Kidney (tissue), 14 donors: ENCODE results near the gene WDR41. TPM values are rescaled to one million over a fixed set of nuclear protein-coding genes. Genes with fewer than 3 reads are reported as not detected.

Experiments used
- DNase-seq, 5 donors: peaks; one replicate each; pipeline ENCODE4 v3.0.0-alpha.2; 2013 to 2020
- FAIRE-seq: peaks from 2 replicates; lab custom pipeline; 2012; peaks lifted over from hg19 to GRCh38; lab: Jason Lieb, UNC
- H3K27ac ChIP-seq, 2 donors: one replicate each; pipeline ENCODE4 v1.7.0; 2013; ENCODE audit warnings: low read depth in 2 of 2, low read length in 2 of 2, inconsistent platforms in 1 of 2
- H3K27me3 ChIP-seq: one replicate; pipeline ENCODE4 v1.7.1; 2013; ENCODE audit warnings: low read length, inconsistent platforms; ENCODE audit not compliant: control insufficient read depth, insufficient read depth
- H3K36me3 ChIP-seq, 3 donors: one replicate each; pipeline versions ENCODE4 v1.7.0 to v1.7.1; 2013; ENCODE audit warnings: low read length in 3 of 3, control low read depth in 1 of 3, inconsistent platforms in 1 of 3; ENCODE audit not compliant: insufficient read depth in 3 of 3, control insufficient read depth in 2 of 3
- H3K4me1 ChIP-seq, 3 donors: one replicate each; pipeline versions ENCODE4 v1.7.0 to v1.7.1; 2013; ENCODE audit warnings: low read length in 3 of 3, inconsistent platforms in 1 of 3, low read depth in 1 of 3; ENCODE audit not compliant: control insufficient read depth in 2 of 3, insufficient read depth in 2 of 3
- H3K4me3 ChIP-seq, 3 donors: one replicate each; pipeline versions ENCODE4 v1.7.0 to v1.8.1; 2013; ENCODE audit warnings: low read length in 3 of 3, control low read depth in 1 of 3, inconsistent platforms in 1 of 3
- H3K9ac ChIP-seq, 3 donors: one replicate each; pipeline versions ENCODE4 v1.7.0 to v1.7.1; 2013; ENCODE audit warnings: low read length in 3 of 3, control low read depth in 1 of 3, inconsistent platforms in 1 of 3
- H3K9me3 ChIP-seq, 3 donors: one replicate each; pipeline versions ENCODE4 v1.7.0 to v1.7.1; 2013; ENCODE audit warnings: low read length in 3 of 3, control low read depth in 1 of 3, inconsistent platforms in 1 of 3; ENCODE audit not compliant: control insufficient read depth in 2 of 3, insufficient read depth in 1 of 3
- intact Hi-C: fragments of 100-400 bp; cut with DNase I; formaldehyde crosslinking; loops from one replicate; pipeline ENCODE4 v1.11.1; 2022
- polyA plus RNA-seq: library from polyadenylated mRNA; stranded (reverse); fragments of 350-450 nt; fragmentation: Illumina TruSeq; extraction: RNeasy Lipid Tissue Mini Kit (QIAGEN cat#74804); gene quantifications from one replicate; pipeline ENCODE4 v1.2.3, GENCODE V29; 2014; ENCODE audit warnings: low read depth, low replicate concordance; ENCODE audit not compliant: insufficient read depth
- total RNA-seq: library from RNA; stranded (reverse); fragmentation: NEBNext Ultra II Directional; extraction: Animal tissue kit (Norgen Biotek cat#: 25700); gene quantifications from one replicate; pipeline ENCODE4 v1.2.1, GENCODE V29; 2021
- TF ChIP-seq, protein P1 (sequence below): IDR thresholded peaks from 3 replicates; pipeline ENCODE4 v1.5.1; 2012; ENCODE audit warnings: mild to moderate bottlenecking, moderate library complexity, borderline replicate concordance; ENCODE audit not compliant: insufficient read depth; ENCODE audit errors: extremely low read depth
- donor health status: control.
- donor health status: control.
- donor health status: control.
- donor health status: control.
- donor health status: control.
- donor health status: DM: yes; HTN: yes; CAD: no.
- donor health status: Normal renal cell carcinoma (clear cell type).

The WDR41 gene
- total and polyA plus RNA-seq, 2 donors from 2014 or later = 16.0 to 45.2 TPM

DNA sequence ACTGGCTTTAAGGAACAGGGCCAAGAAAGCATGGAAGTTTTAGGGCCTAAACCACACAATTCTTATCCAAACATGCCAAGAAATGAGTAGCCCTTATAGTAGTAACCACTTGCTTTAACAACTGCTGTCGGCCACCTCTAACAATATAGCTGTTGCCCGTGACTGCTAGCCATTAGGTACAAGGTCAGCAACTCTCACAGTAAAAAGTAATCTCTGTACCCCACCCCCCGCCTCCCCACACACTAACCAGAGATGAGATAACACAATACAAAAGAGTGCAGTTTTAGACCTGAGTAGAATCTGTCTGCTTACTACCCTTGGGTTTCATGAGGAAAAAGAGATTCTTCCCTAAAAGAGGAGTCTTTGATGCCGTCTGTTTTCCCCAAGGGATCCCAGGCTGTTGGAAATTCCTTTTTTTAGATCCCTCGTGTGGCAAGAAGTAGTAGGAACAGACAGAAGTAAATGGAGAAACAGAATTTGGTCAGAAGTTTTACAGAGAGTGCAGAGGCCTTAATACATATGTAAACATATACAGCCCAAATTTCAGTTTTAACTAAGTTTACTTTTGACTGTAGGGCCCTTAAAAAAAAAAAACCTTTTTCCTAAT lies 94.3 kb downstream of the WDR41 start:
- TF ChIP-seq, protein P1, sequence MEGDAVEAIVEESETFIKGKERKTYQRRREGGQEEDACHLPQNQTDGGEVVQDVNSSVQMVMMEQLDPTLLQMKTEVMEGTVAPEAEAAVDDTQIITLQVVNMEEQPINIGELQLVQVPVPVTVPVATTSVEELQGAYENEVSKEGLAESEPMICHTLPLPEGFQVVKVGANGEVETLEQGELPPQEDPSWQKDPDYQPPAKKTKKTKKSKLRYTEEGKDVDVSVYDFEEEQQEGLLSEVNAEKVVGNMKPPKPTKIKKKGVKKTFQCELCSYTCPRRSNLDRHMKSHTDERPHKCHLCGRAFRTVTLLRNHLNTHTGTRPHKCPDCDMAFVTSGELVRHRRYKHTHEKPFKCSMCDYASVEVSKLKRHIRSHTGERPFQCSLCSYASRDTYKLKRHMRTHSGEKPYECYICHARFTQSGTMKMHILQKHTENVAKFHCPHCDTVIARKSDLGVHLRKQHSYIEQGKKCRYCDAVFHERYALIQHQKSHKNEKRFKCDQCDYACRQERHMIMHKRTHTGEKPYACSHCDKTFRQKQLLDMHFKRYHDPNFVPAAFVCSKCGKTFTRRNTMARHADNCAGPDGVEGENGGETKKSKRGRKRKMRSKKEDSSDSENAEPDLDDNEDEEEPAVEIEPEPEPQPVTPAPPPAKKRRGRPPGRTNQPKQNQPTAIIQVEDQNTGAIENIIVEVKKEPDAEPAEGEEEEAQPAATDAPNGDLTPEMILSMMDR = no peak
- no peak overlapping the region for H3K4me3 ChIP-seq
- H3K36me3 ChIP-seq = no peaks in the 10 kb centered on the region
- no peaks in the 10 kb centered on the region for H3K27me3 ChIP-seq
- no peak overlapping the region for H3K27ac ChIP-seq
- no peaks in the 10 kb centered on the region for H3K9me3 ChIP-seq
- peaks cover 0 to 5% (median 0%) of the 10 kb centered on the region in 3 donors for H3K4me1 ChIP-seq
- DNase-seq = no peak
- H3K9ac ChIP-seq = no peak overlapping the region
- FAIRE-seq = no peak
- intact Hi-C loops = no loop called here

DNA sequence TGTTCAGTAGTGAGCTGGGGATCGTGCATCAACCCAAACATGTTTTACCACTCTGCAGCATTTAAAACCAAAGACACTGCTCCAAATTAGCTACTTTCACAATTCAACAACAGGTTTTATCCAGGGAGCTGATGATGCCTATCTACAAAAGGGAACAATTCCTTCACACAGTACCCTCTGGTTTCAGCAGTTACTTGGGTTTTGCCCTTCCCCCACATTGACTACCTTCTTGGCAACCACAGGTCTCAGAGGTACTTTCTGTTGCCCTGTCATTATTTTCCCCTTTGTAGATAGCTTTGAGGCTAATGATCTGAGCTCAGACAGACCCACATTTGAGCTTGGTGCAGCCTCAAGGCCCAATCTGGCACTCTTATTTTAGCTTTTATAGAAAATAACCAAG lies 96.1 kb downstream of the WDR41 start:
- Histone ChIP-seq H3K4me3 (no peak overlapping the region), H3K27me3 (no peaks in the 10 kb centered on the region), H3K36me3 (no peaks in the 10 kb centered on the region), H3K9me3 (no peaks in the 10 kb centered on the region), H3K4me1 (peaks cover 0 to 5% (median 0%) of the 10 kb centered on the region in 3 donors), H3K9ac (no peak overlapping the region), H3K27ac (no peak overlapping the region)
- DNase-seq = no peak
- FAIRE-seq = no peak
- TF ChIP-seq, protein P1 = no peak
- intact Hi-C loops = no loop called here

DNA sequence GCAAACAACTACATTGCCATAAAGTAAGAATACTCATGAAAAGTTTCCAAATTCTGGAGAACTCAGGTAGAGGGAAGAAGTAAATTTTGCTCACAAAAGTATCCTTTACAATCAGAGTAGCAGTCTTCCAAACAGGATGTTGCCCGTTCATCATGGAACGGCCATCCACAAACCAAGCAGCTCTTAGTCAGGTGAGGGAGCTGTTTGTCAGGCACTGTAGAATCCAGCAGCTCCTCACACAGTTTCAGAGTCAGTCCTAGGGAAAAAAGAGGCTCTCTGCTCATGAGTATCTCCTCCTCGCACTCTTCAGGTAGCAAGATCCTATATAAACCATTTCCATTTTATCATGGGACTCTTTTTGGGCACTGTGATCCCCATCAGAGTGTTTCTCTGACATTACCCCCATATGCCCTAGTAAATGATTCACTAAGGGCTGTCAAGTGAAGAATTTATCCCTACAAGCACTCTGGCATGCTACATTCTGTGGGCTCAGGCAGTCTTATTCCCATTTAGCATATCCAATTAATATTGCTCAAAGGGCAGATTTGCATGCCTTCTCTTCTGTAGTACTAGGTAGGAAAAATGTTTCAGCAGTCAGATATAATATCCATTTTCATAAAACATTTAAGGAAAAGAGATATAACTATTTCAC lies 97.9 kb downstream of the WDR41 start:
- peak in 2 of 5 donors; percentile 36 to 39 for DNase-seq
- Histone ChIP-seq H3K9ac (no peak overlapping the region), H3K4me1 (peaks cover 0 to 5% (median 0%) of the 10 kb centered on the region in 3 donors), H3K27ac (no peak overlapping the region), H3K36me3 (no peaks in the 10 kb centered on the region), H3K27me3 (no peaks in the 10 kb centered on the region), H3K4me3 (no peak overlapping the region), H3K9me3 (no peaks in the 10 kb centered on the region)
- no peak for FAIRE-seq
- intact Hi-C loops = no loop called here
- TF ChIP-seq, protein P1 = no peak
